Coronary artery (tissue), 2 donors: ENCODE results near the gene FAM168A.
A peak's percentile ranks its signal among the peaks of the same experiment; 100 is the strongest.

Experiments
- DNase-seq: peaks from one replicate; pipeline ENCODE4 v3.0.0-alpha.2; 2017; ENCODE audit warnings: low spot score
- H3K27ac ChIP-seq, 2 donors: fragments of 200-600 bp; sonication (generic); one replicate each; pipeline ENCODE4 v1.5.1; 2016 to 2019
- H3K4me3 ChIP-seq: fragments of 200-600 bp; sonication (generic); 2 replicates; pipeline ENCODE4 v1.5.1; 2016; ENCODE audit warnings: mild to moderate bottlenecking, moderate library complexity
- TF ChIP-seq, protein P1 (sequence below): fragments of 200-600 bp; sonication (generic); IDR thresholded peaks from one replicate; pipeline ENCODE4 v1.5.1; 2019; ENCODE audit warnings: antibody characterized with exemption

Gene FAM168A

DNA sequence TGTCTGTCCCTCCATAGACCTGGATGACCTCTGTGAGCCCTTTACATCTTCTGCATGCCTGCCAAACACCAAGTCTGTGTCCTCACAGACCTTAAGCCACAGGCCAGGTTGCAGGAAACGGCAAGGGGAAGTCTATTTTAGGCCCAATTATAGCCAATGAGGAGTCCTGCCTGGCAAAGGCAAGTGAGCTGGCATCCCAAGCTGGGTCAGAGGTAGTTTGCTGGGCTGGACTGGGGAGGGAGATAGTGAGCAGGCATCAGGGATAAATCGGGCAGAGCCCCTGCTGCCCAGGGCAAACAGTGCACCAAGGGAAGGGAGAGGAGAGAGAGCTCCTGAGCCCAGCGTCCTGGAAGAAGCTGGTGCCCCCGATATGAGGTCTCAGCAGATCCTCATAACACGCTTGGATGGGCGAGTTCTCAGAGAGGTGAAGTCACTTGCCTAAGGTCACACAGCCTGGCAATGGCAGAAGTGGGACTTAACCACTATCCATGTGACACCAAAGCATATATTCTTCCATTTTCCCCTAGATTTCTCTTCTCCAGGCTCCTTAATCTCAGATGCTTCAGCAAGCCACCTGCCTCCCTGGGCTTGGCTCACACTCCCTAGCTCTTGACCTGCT lies 225.4 kb downstream of the FAM168A start:
- TF ChIP-seq, protein P1, sequence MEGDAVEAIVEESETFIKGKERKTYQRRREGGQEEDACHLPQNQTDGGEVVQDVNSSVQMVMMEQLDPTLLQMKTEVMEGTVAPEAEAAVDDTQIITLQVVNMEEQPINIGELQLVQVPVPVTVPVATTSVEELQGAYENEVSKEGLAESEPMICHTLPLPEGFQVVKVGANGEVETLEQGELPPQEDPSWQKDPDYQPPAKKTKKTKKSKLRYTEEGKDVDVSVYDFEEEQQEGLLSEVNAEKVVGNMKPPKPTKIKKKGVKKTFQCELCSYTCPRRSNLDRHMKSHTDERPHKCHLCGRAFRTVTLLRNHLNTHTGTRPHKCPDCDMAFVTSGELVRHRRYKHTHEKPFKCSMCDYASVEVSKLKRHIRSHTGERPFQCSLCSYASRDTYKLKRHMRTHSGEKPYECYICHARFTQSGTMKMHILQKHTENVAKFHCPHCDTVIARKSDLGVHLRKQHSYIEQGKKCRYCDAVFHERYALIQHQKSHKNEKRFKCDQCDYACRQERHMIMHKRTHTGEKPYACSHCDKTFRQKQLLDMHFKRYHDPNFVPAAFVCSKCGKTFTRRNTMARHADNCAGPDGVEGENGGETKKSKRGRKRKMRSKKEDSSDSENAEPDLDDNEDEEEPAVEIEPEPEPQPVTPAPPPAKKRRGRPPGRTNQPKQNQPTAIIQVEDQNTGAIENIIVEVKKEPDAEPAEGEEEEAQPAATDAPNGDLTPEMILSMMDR, result no peak
- Histone ChIP-seq H3K4me3 (no peak overlapping the region), H3K27ac (peak overlapping the region; percentile 51 to 62)
- DNase-seq, result no peak

DNA sequence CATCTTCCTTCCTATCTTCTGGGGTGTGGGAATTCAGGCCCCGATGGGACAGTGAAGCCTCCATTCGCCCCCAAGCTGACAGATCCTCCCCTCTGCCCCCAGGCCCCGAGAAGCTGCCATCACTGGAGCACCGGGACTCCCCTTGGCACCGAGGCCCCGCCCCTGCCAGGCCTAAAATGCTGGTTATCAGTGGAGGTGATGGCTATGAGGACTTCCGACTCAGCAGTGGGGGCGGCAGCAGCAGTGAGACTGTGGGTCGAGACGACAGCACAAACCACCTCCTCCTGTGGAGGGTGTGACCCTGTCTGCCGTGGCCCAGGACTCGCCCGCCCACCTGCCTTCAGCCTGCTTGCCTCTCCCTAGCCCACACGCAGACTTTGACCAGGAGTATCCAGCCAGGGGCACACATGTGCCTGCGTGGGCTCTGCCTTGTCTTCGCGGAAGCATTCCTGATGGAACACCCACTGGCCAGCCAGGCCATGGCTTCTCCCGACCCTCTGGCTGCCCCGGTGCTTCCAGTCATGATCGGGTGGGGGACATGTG lies 230.4 kb downstream of the FAM168A start:
- DNase-seq, result no peak
- TF ChIP-seq, protein P1, result no peak
- Histone ChIP-seq H3K4me3 (no peak overlapping the region), H3K27ac (no peak overlapping the region)

DNA sequence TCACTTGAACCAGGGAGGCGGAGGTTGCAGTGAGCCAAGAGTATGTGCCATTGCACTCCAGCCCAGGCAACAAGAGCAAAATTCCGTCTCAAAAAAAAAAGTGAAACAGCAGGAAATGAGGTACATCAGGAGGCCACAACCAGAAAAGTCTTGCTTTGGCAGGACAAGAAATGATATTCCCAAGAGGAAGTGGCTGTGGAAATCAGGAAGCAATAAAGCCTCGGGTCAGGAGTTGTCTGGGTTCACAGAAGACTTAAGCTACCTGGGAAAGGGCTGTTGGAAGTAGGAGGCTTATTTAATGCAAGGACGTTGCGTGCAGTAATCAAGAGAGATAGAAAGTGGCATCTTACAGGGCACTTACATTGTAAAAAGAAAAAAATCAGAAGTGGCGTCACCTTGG lies 231.0 kb downstream of the FAM168A start:
- H3K27ac ChIP-seq, result no peak overlapping the region

DNA sequence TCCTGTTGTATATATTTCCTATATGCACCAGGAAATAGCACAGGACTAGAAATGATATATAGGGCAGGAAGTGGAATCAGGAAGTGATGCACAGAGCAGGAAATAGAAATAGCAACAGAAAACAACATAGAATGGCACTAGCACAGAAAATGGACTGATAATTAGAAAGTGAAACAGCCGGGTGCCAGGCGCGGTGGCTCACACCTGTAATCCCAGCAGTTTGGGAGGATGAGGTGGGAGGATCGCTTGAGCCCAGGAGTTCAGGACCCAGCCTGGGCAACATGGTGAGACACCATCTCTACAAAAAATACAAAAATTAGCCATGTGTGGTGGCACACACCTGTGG lies 231.7 kb downstream of the FAM168A start:
- no peak overlapping the region for H3K27ac ChIP-seq
- no peak overlapping the region for H3K4me3 ChIP-seq
- no peak for DNase-seq
- TF ChIP-seq, protein P1, result no peak

More for the DNA sequence above, 231.0 kb downstream of the FAM168A start:
- TF ChIP-seq, protein P1, result no peak
- no peak for DNase-seq
- no peak overlapping the region for H3K4me3 ChIP-seq

DNA sequence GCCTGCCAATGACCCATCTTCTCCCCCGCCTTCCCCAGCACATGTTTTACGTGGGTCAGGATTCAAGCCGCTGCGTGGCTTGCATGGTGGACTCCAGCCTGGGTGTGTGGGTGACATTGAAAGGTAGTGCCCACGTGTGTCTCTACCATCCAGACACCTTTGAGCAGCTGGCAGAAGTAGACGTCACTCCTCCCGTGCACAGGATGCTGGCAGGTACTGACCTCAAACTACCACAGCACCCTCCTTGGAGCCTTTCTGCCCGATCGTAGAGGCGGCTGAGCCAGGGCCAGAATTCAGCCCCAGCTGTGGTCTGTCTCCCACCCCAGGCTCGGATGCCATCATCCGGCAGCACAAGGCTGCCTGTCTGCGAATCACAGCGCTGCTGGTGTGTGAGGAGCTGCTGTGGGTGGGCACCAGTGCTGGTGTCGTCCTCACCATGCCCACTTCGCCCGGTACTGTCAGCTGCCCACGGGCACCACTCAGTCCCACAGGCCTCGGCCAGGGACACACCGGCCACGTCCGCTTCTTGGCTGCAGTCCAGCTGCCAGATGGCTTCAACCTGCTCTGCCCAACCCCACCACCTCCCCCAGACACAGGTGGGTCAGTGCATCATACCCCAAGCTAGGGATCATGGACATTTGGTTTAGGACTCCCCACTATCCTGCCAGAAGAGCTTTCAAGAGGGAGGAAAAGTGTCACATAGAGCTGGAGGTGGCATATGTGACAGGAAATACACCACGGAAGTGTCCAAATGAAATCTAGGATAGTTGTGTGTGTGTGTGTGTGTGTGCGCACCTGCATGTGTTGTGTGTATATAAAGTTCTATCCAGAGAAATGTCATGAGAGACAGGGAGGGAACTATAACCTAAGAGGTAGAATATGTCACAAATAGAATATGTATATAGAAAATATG lies 232.3 kb downstream of the FAM168A start:
- TF ChIP-seq, protein P1, result no peak
- DNase-seq, result no peak
- H3K4me3 ChIP-seq, result no peak overlapping the region
- H3K27ac ChIP-seq, result peak overlapping the region in 1 of 2 donors; percentile 12

DNA sequence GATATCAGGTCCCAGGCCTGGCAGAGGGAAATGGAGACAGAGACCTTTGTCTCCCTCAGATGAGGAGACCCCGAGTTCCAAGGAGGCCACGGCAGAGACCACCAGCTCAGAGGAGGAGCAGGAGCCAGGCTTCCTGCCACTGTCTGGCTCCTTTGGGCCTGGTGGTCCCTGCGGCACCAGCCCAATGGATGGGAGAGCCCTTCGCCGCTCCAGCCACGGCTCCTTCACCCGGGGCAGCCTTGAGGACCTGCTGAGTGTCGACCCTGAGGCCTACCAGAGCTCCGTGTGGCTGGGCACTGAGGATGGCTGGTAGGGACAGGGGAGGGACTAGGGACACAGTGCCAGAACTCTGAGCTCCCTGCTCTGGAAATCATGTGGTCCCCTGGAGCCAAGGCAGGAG lies 234.8 kb downstream of the FAM168A start:
- TF ChIP-seq, protein P1, result no peak
- peak overlapping the region in 1 of 2 donors; percentile 46 for H3K27ac ChIP-seq
- no peak for DNase-seq
- H3K4me3 ChIP-seq, result no peak overlapping the region
